Measurements from ENCODE around the gene ASB8. TPM values are rescaled to one million over a fixed set of nuclear protein-coding genes. Genes with fewer than 3 reads are reported as not detected.
"Not testable (repeated sequence)": the region's sequence is repeated elsewhere in the genome, so short reads cannot be mapped to it uniquely, and the experiment has no call there.

Gene ASB8
- total RNA-seq, 1 donor from 2014 or later = 32.5 TPM

DNA sequence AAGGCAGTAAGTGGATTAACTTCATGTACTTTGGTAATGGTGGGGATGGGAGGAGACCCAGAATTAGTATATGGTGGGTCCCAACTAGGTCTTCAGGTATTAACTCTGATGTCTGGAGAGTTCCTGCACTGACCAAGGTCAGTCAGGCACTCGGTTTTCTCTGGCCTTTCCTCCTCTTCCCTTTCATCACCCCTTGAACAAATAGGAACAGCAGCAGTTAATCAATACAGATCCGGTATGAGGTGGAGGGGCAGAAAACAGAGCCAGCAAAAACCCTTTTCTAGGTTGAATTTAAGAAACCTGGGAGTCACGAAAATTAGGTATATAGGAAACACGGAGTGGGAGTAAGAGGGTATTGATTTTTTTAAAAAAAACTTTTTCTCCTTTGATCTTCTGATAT lies 34.1 kb downstream of the ASB8 start:
- intact Hi-C loops (cut with micrococcal nuclease) = no loop called here
- DNase-seq (ENCODE audit: low spot score) = no peak
- Mint-ChIP-seq H3K4me3 (ENCODE audit: low read depth) (no peak overlapping the region), H3K4me1 (ENCODE audit: low read depth) (peaks cover 19% of the 10 kb centered on the region), H3K27me3 (ENCODE audit: low read depth) (no peaks in the 10 kb centered on the region), H3K9me3 (no peaks in the 10 kb centered on the region), H3K36me3 (ENCODE audit: low read depth) (peaks cover 22% of the 10 kb centered on the region), H3K27ac (no peak overlapping the region)

DNA sequence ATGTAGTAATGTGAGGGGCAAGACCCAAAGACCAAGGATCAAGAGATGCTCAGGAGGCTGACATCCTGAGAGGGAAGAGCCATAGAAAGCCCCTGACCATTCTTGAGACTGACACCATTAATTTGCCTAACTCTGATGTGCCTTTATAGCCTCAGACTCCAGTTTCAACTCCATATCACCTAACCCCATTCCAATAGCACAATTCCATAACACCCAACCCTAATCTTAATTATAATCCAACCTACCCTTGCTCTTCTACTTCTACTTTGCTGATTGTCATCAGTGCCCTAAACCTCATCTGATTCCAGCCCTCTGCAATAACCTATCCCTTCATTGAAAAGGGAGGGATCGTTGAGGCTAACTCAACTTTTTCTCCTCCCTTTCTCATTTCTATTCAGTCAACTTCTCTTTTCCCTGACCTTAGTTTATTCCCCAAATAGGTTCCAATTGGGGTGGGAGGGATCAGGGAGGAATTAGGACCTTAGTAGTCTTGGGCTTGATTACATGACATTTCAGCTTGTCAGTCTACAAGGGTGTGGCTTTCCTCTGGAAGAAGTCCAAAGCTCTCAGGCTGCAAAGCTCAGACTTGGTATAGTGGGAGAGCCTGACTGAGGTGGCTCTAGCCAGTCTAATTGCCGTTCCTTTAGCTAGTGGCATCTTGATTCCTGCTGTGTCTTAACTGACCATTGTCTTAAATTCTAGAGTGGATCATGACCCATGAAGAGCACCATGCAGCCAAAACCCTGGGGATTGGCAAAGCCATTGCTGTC lies 35.1 kb downstream of the ASB8 start:
- no peaks in the 10 kb centered on the region for H3K9me3 Mint-ChIP-seq
- intact Hi-C loops (cut with micrococcal nuclease) = no loop called here
- H3K27me3 Mint-ChIP-seq (ENCODE audit: low read depth) = peaks cover 2% of the 10 kb centered on the region
- H3K4me3 Mint-ChIP-seq (ENCODE audit: low read depth) = no peak overlapping the region
- no peak for DNase-seq (ENCODE audit: low spot score)
- H3K4me1 Mint-ChIP-seq (ENCODE audit: low read depth) = peaks cover 20% of the 10 kb centered on the region
- H3K36me3 Mint-ChIP-seq (ENCODE audit: low read depth) = peaks cover 19% of the 10 kb centered on the region
- no peak overlapping the region for H3K27ac Mint-ChIP-seq

DNA sequence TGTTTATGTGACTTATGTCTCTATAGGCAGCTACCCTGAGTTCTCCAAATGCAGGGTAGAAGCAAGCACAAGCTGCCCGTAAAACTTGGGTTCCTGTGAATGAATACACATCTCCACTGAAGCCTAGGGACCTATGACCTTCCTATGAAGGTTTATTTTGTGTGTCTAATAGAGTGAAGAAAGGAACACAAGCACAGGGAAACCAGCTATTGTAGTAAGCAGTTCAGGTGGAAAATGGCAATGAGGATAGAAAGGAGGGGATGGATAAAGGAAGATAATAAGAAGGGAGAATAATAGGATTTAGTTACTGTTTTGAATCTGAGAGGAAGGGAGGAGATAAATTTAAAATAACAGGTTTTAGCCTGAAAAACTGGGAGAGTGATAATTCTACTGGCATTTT lies 35.8 kb downstream of the ASB8 start:
- H3K36me3 Mint-ChIP-seq (ENCODE audit: low read depth) = peaks cover 16% of the 10 kb centered on the region
- H3K27me3 Mint-ChIP-seq (ENCODE audit: low read depth) = peaks cover 6% of the 10 kb centered on the region
- intact Hi-C loops (cut with micrococcal nuclease) = no loop called here
- no peaks in the 10 kb centered on the region for H3K9me3 Mint-ChIP-seq
- H3K27ac Mint-ChIP-seq = no peak overlapping the region
- peaks cover 20% of the 10 kb centered on the region for H3K4me1 Mint-ChIP-seq (ENCODE audit: low read depth)
- no peak for DNase-seq (ENCODE audit: low spot score)
- H3K4me3 Mint-ChIP-seq (ENCODE audit: low read depth) = no peak overlapping the region

DNA sequence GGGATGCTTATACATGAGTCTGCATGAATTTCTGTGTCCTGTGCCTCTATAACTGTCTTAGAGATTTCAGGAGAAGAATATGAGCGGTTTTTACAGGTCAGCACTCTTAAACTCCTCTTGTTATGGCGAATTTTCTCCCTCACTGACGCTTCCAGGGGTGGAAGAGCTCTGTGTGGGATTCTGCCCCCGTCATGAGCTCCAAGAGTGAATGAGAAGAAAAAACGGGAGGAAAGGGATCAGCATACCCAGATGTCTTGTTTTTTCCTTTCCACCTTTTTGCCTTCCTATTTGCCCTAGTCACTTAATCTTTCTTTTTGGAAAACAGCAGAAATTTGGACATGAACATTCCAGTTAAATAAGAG lies 37.5 kb downstream of the ASB8 start:
- H3K27me3 Mint-ChIP-seq (ENCODE audit: low read depth) = peaks cover 13% of the 10 kb centered on the region
- no peak overlapping the region for H3K27ac Mint-ChIP-seq
- intact Hi-C loops (cut with micrococcal nuclease) = loop anchor here (1.0 to 2.0 kb wide), 2 partner anchors 14 to 37 kb away; partner anchors contain the start of genes ASB8 and SENP1
- H3K9me3 Mint-ChIP-seq = no peaks in the 10 kb centered on the region
- peak overlapping the region; percentile 96 for H3K4me3 Mint-ChIP-seq (ENCODE audit: low read depth)
- H3K4me1 Mint-ChIP-seq (ENCODE audit: low read depth) = peaks cover 20% of the 10 kb centered on the region
- H3K36me3 Mint-ChIP-seq (ENCODE audit: low read depth) = peaks cover 11% of the 10 kb centered on the region
- no peak for DNase-seq (ENCODE audit: low spot score)

DNA sequence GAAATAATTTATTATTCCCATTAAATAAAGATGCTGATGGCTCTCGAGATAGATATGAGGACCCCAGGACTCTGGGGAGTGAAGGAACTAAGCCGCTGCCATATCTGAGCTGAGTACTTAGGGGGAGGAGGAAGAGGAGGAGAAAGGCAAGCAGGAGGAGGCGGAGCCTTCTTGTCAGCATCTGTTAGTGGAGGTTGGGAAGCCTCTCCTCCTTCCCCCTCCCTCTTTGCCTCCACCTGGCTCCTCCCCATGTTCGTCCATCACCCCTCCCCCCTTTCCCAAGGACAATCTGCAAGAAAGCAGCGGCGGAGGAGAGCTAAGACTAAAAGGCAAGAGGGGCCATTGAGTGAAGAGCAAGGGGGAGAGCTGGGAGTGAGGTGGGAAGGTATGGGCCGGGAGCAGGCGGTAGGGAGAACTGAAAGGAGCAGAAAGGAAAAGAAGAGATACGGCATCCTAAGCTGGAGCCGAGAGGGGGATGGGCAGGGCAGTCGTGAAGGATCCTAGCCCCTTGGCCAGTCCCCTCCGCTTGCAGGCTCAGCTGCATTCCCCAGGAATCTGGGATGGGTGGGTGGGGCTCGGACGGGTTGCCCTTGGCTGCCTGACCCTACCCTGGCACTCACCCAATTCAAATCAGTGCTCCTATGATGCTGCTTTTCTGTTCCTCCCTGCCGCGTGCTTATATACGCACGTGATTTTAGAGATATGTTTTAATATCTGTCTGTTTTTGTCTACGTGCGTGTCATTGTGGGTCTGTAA lies 38.1 kb downstream of the ASB8 start, which contains the start of gene PFKM:
TSS of gene PFKM (plus strand) at position 287 of the 756 bp plus-strand sequence. CDS start 3,411 bp downstream, outside the sequence.
- peak within 1 kb of the TSS; percentile 96 for H3K4me3 Mint-ChIP-seq (ENCODE audit: low read depth)

DNA sequence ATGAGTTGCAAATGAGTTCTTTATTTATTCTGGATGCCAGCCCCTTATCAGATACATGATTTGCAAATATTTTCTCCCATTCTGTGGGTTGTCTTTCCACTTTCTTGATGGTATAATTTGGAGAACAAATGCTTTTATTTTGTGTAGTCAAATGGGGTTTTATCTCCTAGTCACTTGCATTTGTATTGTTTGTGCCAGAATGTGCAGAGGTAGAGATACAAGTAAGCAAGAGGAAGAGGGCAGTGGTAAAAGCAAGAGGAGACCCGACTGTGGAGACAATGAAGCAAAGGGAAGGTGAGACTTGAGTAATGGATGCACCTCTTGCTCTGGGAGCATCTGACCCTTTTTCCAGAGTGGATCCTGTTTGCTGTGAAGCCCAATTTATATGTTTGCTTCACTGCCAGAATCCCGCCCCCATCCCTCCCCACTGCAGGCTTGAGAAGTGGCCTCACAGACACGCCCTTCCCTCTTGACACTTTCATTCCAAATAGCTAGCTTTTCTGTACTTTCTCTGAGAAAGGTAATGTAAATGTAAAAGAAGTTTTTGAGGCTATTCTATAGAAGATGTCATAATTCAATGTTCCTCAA lies 38.9 kb downstream of the ASB8 start:
- no peak overlapping the region for H3K27ac Mint-ChIP-seq
- no peaks in the 10 kb centered on the region for H3K9me3 Mint-ChIP-seq
- intact Hi-C loops (cut with micrococcal nuclease) = loop anchor here (2.0 kb wide), 1 partner anchor 38 kb away; the partner anchor contains the start of gene ASB8
- no peak for DNase-seq (ENCODE audit: low spot score)
- H3K4me3 Mint-ChIP-seq (ENCODE audit: low read depth) = peak overlapping the region; percentile 96
- H3K36me3 Mint-ChIP-seq (ENCODE audit: low read depth) = peaks cover 6% of the 10 kb centered on the region
- peaks cover 22% of the 10 kb centered on the region for H3K27me3 Mint-ChIP-seq (ENCODE audit: low read depth)
- peaks cover 20% of the 10 kb centered on the region for H3K4me1 Mint-ChIP-seq (ENCODE audit: low read depth)

More for the DNA sequence above, 38.1 kb downstream of the ASB8 start, which contains the start of gene PFKM:
- Mint-ChIP-seq H3K36me3 (ENCODE audit: low read depth) (peaks cover 10% of the 10 kb centered on the region), H3K9me3 (no peaks in the 10 kb centered on the region), H3K27ac (peak within 1 kb of the TSS; percentile 74), H3K27me3 (ENCODE audit: low read depth) (peaks cover 18% of the 10 kb centered on the region), H3K4me1 (ENCODE audit: low read depth) (peaks cover 20% of the 10 kb centered on the region)
- peak; percentile 69 for DNase-seq (ENCODE audit: low spot score)
- intact Hi-C loops (cut with micrococcal nuclease) = loop anchor here (1.0 to 2.0 kb wide), 2 partner anchors 13 to 38 kb away; partner anchors contain the start of genes ASB8 and SENP1

DNA sequence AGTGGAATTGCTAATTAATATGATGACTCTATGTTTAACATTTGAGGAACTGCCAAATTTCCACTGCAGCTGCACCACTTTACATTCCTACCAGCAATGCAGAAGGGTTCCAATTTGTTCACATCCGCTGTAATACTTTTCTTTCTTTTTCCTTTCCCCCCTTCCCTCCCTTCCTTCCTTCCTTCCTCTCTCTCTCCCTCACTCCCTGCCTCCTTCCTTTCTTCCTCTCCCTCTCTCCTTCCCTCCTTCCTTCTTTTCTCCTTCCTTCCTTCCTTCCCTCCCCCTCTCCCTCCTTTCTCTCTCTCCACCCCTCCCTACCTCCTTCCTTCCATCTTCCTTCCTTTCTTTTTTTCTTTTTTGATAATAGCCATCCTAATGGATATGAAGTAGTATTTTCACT lies 41.4 kb downstream of the ASB8 start:
- Mint-ChIP-seq H3K4me3 (ENCODE audit: low read depth) (no peak overlapping the region), H3K36me3 (ENCODE audit: low read depth) (no peaks in the 10 kb centered on the region), H3K27ac (no peak overlapping the region), H3K9me3 (no peaks in the 10 kb centered on the region), H3K27me3 (ENCODE audit: low read depth) (peaks cover 22% of the 10 kb centered on the region), H3K4me1 (ENCODE audit: low read depth) (peaks cover 18% of the 10 kb centered on the region)
- DNase-seq (ENCODE audit: low spot score) = no peak
- intact Hi-C loops (cut with micrococcal nuclease) = no loop called here

DNA sequence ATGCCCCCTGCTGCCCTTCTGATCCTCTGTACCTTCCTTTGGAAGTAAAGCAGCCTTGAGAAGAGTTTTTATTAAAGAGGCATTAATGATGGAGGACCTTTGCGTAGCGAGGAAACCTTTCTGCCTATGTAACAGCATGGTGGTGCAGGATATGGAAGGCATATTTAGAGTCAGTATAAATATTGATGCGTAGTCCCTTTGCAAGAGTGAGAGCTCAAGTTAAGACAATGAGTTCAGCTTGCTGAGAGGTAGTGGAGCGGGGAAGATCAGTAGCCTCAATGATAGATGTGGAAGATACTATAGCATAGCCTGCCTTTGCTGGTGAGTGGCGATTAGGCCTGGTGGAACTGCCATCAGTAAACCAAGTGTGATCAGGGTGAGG lies 46.0 kb downstream of the ASB8 start:
- H3K27me3 Mint-ChIP-seq (ENCODE audit: low read depth) = peaks cover 20% of the 10 kb centered on the region
- intact Hi-C loops (cut with micrococcal nuclease); H3K9me3 Mint-ChIP-seq; H3K27ac Mint-ChIP-seq; H3K4me3 Mint-ChIP-seq (ENCODE audit: low read depth); H3K36me3 Mint-ChIP-seq (ENCODE audit: low read depth); DNase-seq (ENCODE audit: low spot score): not testable (repeated sequence)
- H3K4me1 Mint-ChIP-seq (ENCODE audit: low read depth) = peaks cover 18% of the 10 kb centered on the region

DNA sequence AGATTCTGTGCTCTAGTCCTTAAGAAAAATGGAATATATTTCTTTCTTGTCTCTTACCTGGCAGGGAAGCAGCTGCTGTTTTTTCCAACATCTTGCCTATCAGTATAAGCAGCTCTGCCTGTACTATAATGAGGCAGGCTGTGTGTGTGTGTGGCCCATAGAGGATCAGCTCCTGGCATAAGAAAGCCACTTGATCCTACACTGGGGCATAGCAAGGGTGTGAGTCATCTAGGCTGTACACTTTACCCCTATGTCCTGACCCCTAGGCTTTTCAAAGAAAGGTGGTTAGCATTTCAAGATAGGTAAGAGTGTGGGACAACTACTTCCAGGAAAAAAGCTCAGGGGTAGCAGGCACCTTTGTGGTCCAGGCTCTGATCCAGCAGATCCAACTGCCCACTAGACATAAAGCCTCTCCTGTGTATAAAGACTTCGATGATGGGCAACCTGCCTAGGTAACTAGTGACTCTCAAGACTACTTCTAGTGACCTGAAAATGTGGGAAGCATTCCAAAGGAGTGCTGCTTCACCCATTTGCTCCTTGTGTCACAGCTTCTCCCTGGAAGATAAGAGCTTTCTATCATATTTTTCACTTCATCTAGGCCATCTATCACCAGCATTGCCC lies 46.5 kb downstream of the ASB8 start:
- intact Hi-C loops (cut with micrococcal nuclease) = no loop called here
- H3K4me3 Mint-ChIP-seq (ENCODE audit: low read depth) = no peak overlapping the region
- H3K27ac Mint-ChIP-seq = no peak overlapping the region
- H3K9me3 Mint-ChIP-seq = no peaks in the 10 kb centered on the region
- no peaks in the 10 kb centered on the region for H3K36me3 Mint-ChIP-seq (ENCODE audit: low read depth)
- peaks cover 17% of the 10 kb centered on the region for H3K27me3 Mint-ChIP-seq (ENCODE audit: low read depth)
- H3K4me1 Mint-ChIP-seq (ENCODE audit: low read depth) = peaks cover 20% of the 10 kb centered on the region
- no peak for DNase-seq (ENCODE audit: low spot score)

DNA sequence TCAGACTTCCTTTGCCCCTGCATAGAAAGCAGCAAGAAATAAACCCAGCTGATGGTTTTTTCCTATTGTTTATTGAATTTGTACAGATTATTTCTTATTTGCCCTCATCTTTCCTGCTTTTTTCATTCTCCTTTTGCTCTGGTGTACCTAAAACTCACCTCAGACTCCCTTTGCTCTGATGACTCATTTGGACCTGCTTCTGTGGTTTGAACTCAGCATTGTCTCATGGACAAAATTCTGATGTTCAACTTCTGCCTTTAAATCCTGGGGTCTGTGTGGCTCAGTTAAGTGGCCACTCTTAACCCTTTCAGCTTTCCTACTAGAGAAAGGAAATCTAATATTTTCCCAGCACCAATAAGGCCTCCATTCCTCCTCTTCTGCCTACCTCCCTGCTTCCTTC lies 47.9 kb downstream of the ASB8 start:
- no peak overlapping the region for H3K4me3 Mint-ChIP-seq (ENCODE audit: low read depth)
- H3K4me1 Mint-ChIP-seq (ENCODE audit: low read depth) = peaks cover 24% of the 10 kb centered on the region
- no peak for DNase-seq (ENCODE audit: low spot score)
- peaks cover 3% of the 10 kb centered on the region for H3K36me3 Mint-ChIP-seq (ENCODE audit: low read depth)
- H3K27ac Mint-ChIP-seq = no peak overlapping the region
- peaks cover 10% of the 10 kb centered on the region for H3K27me3 Mint-ChIP-seq (ENCODE audit: low read depth)
- intact Hi-C loops (cut with micrococcal nuclease) = loop anchor here (5.0 kb wide), 2 partner anchors 73 to 573 kb away; partner anchors contain the start of genes CCDC184 and KANSL2
- no peaks in the 10 kb centered on the region for H3K9me3 Mint-ChIP-seq

DNA sequence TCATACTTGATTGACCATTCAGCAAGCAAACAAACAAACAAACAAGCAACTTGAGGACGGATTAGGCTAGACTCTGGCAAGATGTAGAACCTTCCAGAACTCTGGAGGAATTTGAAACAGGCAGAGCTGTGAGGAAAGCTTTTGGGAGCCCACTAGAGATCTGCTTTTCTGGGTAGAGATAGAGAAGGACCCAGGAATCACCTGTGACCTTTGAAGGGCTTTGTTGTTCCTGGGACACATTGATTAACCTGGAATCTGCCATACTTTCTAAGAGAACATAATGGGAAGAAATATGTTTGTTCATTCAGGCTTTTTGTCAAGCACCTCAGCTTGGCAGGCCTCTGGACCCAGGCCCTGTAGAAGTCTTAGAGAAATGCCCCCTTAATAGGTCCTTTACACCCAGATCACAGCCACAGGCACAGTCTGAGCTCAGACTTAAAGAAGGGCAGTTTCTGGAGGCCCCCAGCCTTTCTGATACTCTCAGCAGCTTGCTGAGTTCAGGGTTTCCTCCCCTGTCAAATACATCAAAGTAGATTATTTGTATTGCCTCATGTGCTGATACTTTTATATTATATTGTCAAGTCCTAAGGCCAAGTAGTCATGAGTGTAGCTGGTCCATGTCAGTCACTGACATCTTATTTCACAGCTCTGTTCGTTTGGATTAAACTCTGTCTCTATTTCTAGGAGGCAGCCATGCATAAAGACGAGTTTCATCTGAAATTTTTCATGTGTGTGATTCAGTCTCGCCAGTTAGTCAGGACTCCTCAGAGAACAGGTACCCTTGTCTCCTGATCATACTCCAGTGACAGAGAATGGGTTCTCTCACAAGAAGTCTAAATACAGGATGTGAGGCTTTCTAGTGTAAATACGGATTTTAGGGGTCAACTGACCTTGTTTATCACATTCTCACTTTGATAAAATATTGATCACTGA lies 50.4 kb downstream of the ASB8 start:
- Mint-ChIP-seq H3K4me3 (ENCODE audit: low read depth) (peak overlapping the region; percentile 99), H3K27me3 (ENCODE audit: low read depth) (peaks cover 5% of the 10 kb centered on the region), H3K9me3 (no peaks in the 10 kb centered on the region), H3K27ac (peak overlapping the region; percentile 96), H3K36me3 (ENCODE audit: low read depth) (peaks cover 10% of the 10 kb centered on the region), H3K4me1 (ENCODE audit: low read depth) (peaks cover 35% of the 10 kb centered on the region)
- intact Hi-C loops (cut with micrococcal nuclease) = loop anchor here (1.0 to 5.0 kb wide), 4 partner anchors 12 to 575 kb away; partner anchors contain the start of genes ASB8, CCDC184, KANSL2 and PFKM
- DNase-seq (ENCODE audit: low spot score) = no peak

Measured in activated T-helper 2 cell treated with anti-CD3 and anti-CD28 coated beads, Interferon-gamma antibody, Interleukin-2, Interleukin-4, amounts not matched to agents 10 μg/mL and 5 μg/mL and 100 μg/mL, durations not matched to agents 14 hours and 24 hours and 36 hours (primary cell).